Measurements from ENCODE around the gene MCM3AP.
A peak's percentile ranks its signal among the peaks of the same experiment; 100 is the strongest.

The MCM3AP gene

GRCh38 chr21:46215436-46216131 is 69.8 kb downstream of the MCM3AP start:
- no peak for DNase-seq

- DNase-seq = no peak
These were observed 70.7 kb downstream of the MCM3AP start for GRCh38 chr21:46214478-46215340.

GRCh38 chr21:46213620-46214286 is 71.7 kb downstream of the MCM3AP start:
- DNase-seq = no peak

GRCh38 chr21:46212721-46213484 is 72.5 kb downstream of the MCM3AP start:
- DNase-seq = no peak

GRCh38 chr21:46211786-46212720 is 73.4 kb downstream of the MCM3AP start:
- no peak for DNase-seq

GRCh38 chr21:46211376-46211775 is 74.0 kb downstream of the MCM3AP start:
- no peak for DNase-seq

GRCh38 chr21:46210378-46211136 is 74.9 kb downstream of the MCM3AP start:
- DNase-seq = no peak

GRCh38 chr21:46208761-46209721 is 76.4 kb downstream of the MCM3AP start:
- DNase-seq = no peak

GRCh38 chr21:46207920-46208591 is 77.4 kb downstream of the MCM3AP start:
- DNase-seq = no peak

- no peak for DNase-seq
These were observed 78.1 kb downstream of the MCM3AP start for GRCh38 chr21:46207006-46207919.

GRCh38 chr21:46206163-46207005 is 79.0 kb downstream of the MCM3AP start:
- no peak for DNase-seq

- no peak for DNase-seq
These were observed 79.6 kb downstream of the MCM3AP start for GRCh38 chr21:46205766-46206162.

- no peak for DNase-seq
These were observed 80.2 kb downstream of the MCM3AP start for GRCh38 chr21:46205166-46205565.

- no peak for DNase-seq
These were observed 82.2 kb downstream of the MCM3AP start for GRCh38 chr21:46203203-46203600.

GRCh38 chr21:46202592-46203202 is 82.7 kb downstream of the MCM3AP start:
- DNase-seq = peak in 1 of 2 donors; percentile 9

Measured in CD4-positive, alpha-beta T cell treated with Interleukin-4 for 1 hour (primary cell).